GM13976 (cell line): ENCODE data around the gene LENG1.

Experiments used
- DNase-seq: peaks from one replicate; pipeline ENCODE4 v3.0.0; 2012; ENCODE audit warnings: low spot score
- CTCF ChIP-seq: IDR thresholded peaks from 2 replicates; pipeline ENCODE4 v1.5.1; 2012; ENCODE audit warnings: borderline replicate concordance, mild to moderate bottlenecking; ENCODE audit not compliant: insufficient read depth; ENCODE audit errors: extremely low read depth, missing control alignments, control extremely low read depth
- in situ Hi-C: fragments of 300-500 bp; cut with MboI; formaldehyde crosslinking; loops from one replicate; pipeline ENCODE4 v1.12.0; 2022; ENCODE audit warnings: low sequenced_read_pairs, mixed read lengths, inconsistent platforms; ENCODE audit not compliant: unreplicated experiment

The LENG1 gene

GRCh38 chr19:54109651-54110050 lies 49.9 kb downstream of the LENG1 start:
- in situ Hi-C loops = no loop called here
- no peak for DNase-seq
- no peak for TF ChIP-seq CTCF

GRCh38 chr19:54108496-54108895 lies 51.0 kb downstream of the LENG1 start:
- DNase-seq = no peak
- in situ Hi-C loops = no loop called here
- TF ChIP-seq CTCF = no peak

GRCh38 chr19:54107876-54108490 lies 51.5 kb downstream of the LENG1 start:
- in situ Hi-C loops = no loop called here
- TF ChIP-seq CTCF = no peak

GRCh38 chr19:54106716-54107115 lies 52.8 kb downstream of the LENG1 start:
- TF ChIP-seq CTCF = no peak
- no peak for DNase-seq
- in situ Hi-C loops = no loop called here

More at GRCh38 chr19:54107876-54108490, 51.5 kb downstream of the LENG1 start:
- no peak for DNase-seq

GRCh38 chr19:54105796-54106195 lies 53.7 kb downstream of the LENG1 start:
- no peak for DNase-seq
- in situ Hi-C loops = no loop called here
- TF ChIP-seq CTCF = no peak
